ENCODE measurements around the gene MAP4K5.

DNA sequence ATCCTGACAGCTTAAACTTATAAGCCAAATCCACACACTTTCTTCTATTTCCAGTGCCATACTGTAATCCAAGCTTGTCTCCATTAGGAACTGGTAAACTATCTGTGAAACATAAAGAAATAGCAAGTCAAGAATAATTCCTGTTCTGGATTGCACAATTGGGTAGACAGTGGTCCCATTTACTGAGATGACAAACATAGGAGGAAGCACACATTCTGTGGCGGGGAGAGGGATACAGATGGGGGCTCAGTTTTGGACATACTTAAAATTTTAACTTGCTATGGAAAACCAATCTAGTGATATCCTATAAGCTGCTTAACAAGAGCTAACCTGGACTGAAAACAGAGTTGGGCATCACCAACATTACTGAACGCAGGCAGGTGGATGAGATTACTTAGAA, 16.3 kb downstream of the MAP4K5 start:
- TF ChIP-seq, protein P1, sequence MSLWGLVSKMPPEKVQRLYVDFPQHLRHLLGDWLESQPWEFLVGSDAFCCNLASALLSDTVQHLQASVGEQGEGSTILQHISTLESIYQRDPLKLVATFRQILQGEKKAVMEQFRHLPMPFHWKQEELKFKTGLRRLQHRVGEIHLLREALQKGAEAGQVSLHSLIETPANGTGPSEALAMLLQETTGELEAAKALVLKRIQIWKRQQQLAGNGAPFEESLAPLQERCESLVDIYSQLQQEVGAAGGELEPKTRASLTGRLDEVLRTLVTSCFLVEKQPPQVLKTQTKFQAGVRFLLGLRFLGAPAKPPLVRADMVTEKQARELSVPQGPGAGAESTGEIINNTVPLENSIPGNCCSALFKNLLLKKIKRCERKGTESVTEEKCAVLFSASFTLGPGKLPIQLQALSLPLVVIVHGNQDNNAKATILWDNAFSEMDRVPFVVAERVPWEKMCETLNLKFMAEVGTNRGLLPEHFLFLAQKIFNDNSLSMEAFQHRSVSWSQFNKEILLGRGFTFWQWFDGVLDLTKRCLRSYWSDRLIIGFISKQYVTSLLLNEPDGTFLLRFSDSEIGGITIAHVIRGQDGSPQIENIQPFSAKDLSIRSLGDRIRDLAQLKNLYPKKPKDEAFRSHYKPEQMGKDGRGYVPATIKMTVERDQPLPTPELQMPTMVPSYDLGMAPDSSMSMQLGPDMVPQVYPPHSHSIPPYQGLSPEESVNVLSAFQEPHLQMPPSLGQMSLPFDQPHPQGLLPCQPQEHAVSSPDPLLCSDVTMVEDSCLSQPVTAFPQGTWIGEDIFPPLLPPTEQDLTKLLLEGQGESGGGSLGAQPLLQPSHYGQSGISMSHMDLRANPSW (CRISPR knock-in tag; conservative IDR thresholded peaks at IDR 0.05; ENCODE audit: low read depth): no peak
- TF ChIP-seq, protein P2, sequence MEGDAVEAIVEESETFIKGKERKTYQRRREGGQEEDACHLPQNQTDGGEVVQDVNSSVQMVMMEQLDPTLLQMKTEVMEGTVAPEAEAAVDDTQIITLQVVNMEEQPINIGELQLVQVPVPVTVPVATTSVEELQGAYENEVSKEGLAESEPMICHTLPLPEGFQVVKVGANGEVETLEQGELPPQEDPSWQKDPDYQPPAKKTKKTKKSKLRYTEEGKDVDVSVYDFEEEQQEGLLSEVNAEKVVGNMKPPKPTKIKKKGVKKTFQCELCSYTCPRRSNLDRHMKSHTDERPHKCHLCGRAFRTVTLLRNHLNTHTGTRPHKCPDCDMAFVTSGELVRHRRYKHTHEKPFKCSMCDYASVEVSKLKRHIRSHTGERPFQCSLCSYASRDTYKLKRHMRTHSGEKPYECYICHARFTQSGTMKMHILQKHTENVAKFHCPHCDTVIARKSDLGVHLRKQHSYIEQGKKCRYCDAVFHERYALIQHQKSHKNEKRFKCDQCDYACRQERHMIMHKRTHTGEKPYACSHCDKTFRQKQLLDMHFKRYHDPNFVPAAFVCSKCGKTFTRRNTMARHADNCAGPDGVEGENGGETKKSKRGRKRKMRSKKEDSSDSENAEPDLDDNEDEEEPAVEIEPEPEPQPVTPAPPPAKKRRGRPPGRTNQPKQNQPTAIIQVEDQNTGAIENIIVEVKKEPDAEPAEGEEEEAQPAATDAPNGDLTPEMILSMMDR (IDR thresholded peaks at IDR 0.05): no peak
- TF ChIP-seq ZNF423 (CRISPR knock-in tag; IDR thresholded peaks at IDR 0.05): no peak
- TF ChIP-seq FOXJ3 (CRISPR knock-in tag; IDR thresholded peaks at IDR 0.05; ENCODE audit: borderline replicate concordance): no peak
- TF ChIP-seq, protein P3, sequence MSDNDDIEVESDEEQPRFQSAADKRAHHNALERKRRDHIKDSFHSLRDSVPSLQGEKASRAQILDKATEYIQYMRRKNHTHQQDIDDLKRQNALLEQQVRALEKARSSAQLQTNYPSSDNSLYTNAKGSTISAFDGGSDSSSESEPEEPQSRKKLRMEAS (CRISPR knock-in tag; IDR thresholded peaks at IDR 0.05): no peak
- no peak for TF ChIP-seq SOX15 (CRISPR knock-in tag; IDR thresholded peaks at IDR 0.05)
- no peak for TF ChIP-seq SP1 (CRISPR knock-in tag; conservative IDR thresholded peaks at IDR 0.05)
